ACHN (cell line): ENCODE results near the gene FCHSD2.

ENCODE experiments used
- DNase-seq: peaks from one replicate; pipeline ENCODE4 v3.0.0-alpha.2; 2015
- in situ Hi-C: cut with HindIII; loops from 2 replicates; pipeline ENCODE4 v1.10.0; 2017; ENCODE audit warnings: low sequenced_read_pairs, low pct_ligation_motif_present, low pct_unique_long_range_greater_than_20kb

Gene FCHSD2

GRCh38 chr11:73142128-73142377, at the start of gene FCHSD2:
TSS of gene FCHSD2 (minus strand) at chr11:73142318. CDS start at chr11:73141877, 441 bp downstream.
- in situ Hi-C loops = no loop called here
- DNase-seq = no peak

- no peak for DNase-seq
- in situ Hi-C loops = no loop called here
These were observed 49.0 kb upstream of the FCHSD2 start for GRCh38 chr11:73191151-73191550.

- no peak for DNase-seq
- in situ Hi-C loops = no loop called here
These were observed 48.4 kb upstream of the FCHSD2 start for GRCh38 chr11:73190557-73190885.

- in situ Hi-C loops = no loop called here
- DNase-seq = no peak
These were observed 47.8 kb upstream of the FCHSD2 start for GRCh38 chr11:73189723-73190556.

- DNase-seq = no peak
- in situ Hi-C loops = no loop called here
These were observed 47.2 kb upstream of the FCHSD2 start for GRCh38 chr11:73189315-73189714.

GRCh38 chr11:73188301-73188700, 46.2 kb upstream of the FCHSD2 start:
- no peak for DNase-seq
- in situ Hi-C loops = no loop called here

GRCh38 chr11:73187854-73188253, 45.7 kb upstream of the FCHSD2 start:
- in situ Hi-C loops = no loop called here
- no peak for DNase-seq

- no peak for DNase-seq
- in situ Hi-C loops = no loop called here
These were observed 44.8 kb upstream of the FCHSD2 start for GRCh38 chr11:73186886-73187285.

GRCh38 chr11:73186294-73186850, 44.3 kb upstream of the FCHSD2 start:
- no peak for DNase-seq

GRCh38 chr11:73185680-73186293, 43.7 kb upstream of the FCHSD2 start:
- DNase-seq = peak; percentile 29
- in situ Hi-C loops = no loop called here

More at GRCh38 chr11:73186294-73186850, 44.3 kb upstream of the FCHSD2 start:
- in situ Hi-C loops = no loop called here

- in situ Hi-C loops = no loop called here
- DNase-seq = peak; percentile 66
These were observed 43.0 kb upstream of the FCHSD2 start for GRCh38 chr11:73184953-73185671.

- in situ Hi-C loops = no loop called here
- no peak for DNase-seq
These were observed 40.8 kb upstream of the FCHSD2 start for GRCh38 chr11:73182824-73183321.

GRCh38 chr11:73178681-73179080, 36.6 kb upstream of the FCHSD2 start:
- DNase-seq = no peak
- in situ Hi-C loops = no loop called here

- in situ Hi-C loops = no loop called here
These were observed 35.8 kb upstream of the FCHSD2 start for GRCh38 chr11:73177778-73178539.

GRCh38 chr11:73177380-73177777, 35.3 kb upstream of the FCHSD2 start:
- in situ Hi-C loops = no loop called here
- DNase-seq = no peak

More at GRCh38 chr11:73177778-73178539, 35.8 kb upstream of the FCHSD2 start:
- peak; percentile 62 for DNase-seq

GRCh38 chr11:73176874-73177155, 34.7 kb upstream of the FCHSD2 start:
- no peak for DNase-seq
- in situ Hi-C loops = no loop called here

GRCh38 chr11:73176145-73176873, 34.2 kb upstream of the FCHSD2 start:
- in situ Hi-C loops = no loop called here
- DNase-seq = no peak

- in situ Hi-C loops = no loop called here
These were observed 33.5 kb upstream of the FCHSD2 start for GRCh38 chr11:73175551-73176144.

More at GRCh38 chr11:73175551-73176144, 33.5 kb upstream of the FCHSD2 start:
- no peak for DNase-seq
